Ureter (tissue), 1 donor: ENCODE data around the gene CTNNA3. TPM values are rescaled to one million over a fixed set of nuclear protein-coding genes. Genes with fewer than 3 reads are reported as not detected.

Experiments
- DNase-seq: peaks from one replicate; pipeline ENCODE4 v3.0.0-alpha.2; 2020; ENCODE audit warnings: low spot score
- total RNA-seq: library from RNA; stranded (reverse); gene quantifications from one replicate; pipeline ENCODE4 v1.2.4, GENCODE V29; 2023
- donor health status: DM: yes; HTN: yes; CAD: no.

CTNNA3 gene
- total RNA-seq, 1 donor from 2014 or later, result 1.1 TPM

DNA sequence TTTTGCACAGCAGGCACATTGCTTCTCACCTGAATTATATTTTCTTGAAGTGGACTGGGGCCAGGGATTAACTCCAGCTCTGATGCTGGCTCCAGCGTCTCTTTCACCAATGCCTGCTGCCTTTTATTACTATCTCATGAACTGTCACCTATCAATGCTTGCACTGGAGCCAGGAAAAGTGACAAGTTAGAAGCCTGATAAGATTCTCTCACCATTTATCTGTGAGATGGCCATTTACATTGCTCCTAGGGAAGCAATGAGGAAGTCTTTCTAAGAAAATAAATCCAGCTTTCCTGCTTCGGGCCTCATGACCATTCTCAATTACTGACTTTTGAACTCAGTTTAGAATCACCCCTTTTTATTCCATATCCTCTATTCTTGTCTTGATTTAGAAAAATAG lies 818.6 kb downstream of the CTNNA3 start:
- DNase-seq, result no peak

DNA sequence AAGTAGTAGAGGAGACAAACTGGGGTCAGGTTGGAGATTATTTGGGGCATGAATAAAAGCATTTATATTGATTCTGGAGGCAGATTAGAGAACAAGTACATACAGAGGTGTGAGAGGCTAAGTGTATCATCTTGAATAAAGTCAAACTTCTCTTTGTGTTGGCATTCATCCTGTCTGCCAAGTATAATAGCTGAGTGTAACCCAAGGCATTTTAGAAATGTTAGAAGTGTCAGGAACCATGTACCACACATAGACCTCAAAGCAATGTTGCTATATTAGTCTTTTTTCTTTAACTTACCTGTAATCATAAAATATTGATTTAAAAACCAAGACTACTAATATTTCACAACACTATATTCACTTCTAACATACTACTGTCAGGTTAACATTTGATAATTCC lies 826.4 kb downstream of the CTNNA3 start:
- DNase-seq, result no peak

- DNase-seq, result no peak
Measured at GRCh38 chr10:66862687-66863258, 833.2 kb downstream of the CTNNA3 start.

DNA sequence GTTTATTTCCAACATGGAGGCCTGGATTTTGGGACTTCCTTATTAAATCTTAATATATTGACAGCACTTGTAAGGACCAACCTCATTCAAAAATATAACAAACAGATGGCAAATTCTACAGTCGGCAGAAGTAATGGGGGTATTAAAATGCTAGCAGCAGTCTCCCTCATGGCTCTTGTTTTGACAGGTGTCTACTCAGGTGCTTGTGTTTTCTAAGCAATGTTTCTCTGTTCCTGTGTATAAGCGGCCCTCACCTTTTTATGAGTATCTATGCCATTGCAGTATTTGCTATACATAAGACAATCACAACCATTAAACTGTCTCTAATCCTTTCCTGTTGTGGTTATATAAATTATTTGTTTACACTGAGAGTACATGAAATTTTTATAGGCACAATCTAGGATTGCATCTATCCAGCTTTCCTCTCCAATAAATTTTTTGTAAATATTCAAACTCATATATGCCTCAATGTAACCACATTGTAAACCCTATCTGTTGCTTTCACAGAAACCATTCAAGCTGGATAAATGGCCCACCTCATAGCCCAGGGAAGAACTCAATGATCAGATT lies 835.5 kb downstream of the CTNNA3 start:
- no peak for DNase-seq

GRCh38 chr10:66852811-66853210 lies 843.2 kb downstream of the CTNNA3 start:
- DNase-seq, result no peak

DNA sequence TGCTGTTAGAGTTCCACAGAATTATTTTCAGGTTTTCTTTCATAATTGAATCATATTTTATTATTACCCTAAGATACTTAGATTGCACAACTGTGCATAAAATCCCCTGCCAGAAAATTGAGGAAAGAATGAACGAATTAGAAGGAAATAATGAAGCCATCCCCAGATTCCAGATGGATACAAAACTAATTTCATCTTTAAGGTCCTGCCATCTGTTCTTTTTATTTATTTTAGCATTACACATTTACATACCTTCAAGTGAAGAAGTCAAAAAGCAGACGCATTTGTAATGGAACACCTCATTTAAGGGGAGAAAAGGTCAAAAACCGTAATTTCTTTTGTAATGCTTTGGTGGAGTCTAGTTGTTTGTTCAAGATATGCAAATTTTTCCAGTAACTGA lies 847.1 kb downstream of the CTNNA3 start:
- DNase-seq, result no peak

- DNase-seq, result no peak
Measured at GRCh38 chr10:66844176-66844942, 851.6 kb downstream of the CTNNA3 start.

GRCh38 chr10:66843396-66843795 lies 852.6 kb downstream of the CTNNA3 start:
- no peak for DNase-seq

- no peak for DNase-seq
Measured at GRCh38 chr10:66842867-66843266, 853.1 kb downstream of the CTNNA3 start.

DNA sequence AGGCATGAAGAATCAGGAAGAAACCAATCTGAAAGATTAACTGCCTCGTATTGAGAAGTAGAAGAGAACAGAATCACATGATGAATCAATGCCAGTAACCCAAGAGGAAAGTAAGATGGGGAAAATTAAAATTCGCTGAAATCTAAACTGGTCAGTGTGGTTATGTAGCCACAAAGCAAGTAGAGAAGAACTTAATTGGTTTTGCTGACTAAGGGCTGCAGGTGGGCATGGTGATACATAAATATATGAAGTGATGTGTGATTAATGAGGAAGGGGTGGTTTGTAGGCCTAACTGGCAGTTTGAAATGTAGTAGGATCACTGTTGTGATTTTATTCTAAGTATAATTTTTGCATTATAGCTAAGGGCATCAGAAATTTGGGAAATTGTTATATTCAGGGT lies 853.6 kb downstream of the CTNNA3 start:
- no peak for DNase-seq

GRCh38 chr10:66838656-66839055 lies 857.3 kb downstream of the CTNNA3 start:
- no peak for DNase-seq

DNA sequence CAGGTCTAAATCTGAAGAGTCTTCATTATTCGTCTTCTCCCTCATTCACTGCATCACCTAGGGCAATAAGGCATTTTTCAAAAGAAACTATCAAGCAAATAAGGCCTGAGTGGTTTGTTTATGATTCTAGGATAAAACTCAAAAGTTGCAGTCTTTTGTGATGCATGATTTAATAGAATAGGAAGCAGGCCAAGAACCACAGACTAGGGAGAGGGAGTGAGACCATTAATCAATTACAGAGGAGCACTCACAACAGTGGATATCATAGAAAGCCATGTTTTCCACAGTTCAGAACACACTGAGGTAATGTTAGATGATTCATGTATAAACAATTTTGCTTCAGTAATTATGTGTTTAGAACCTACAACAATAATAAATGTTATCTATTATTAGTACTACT lies 858.0 kb downstream of the CTNNA3 start:
- DNase-seq, result no peak

DNA sequence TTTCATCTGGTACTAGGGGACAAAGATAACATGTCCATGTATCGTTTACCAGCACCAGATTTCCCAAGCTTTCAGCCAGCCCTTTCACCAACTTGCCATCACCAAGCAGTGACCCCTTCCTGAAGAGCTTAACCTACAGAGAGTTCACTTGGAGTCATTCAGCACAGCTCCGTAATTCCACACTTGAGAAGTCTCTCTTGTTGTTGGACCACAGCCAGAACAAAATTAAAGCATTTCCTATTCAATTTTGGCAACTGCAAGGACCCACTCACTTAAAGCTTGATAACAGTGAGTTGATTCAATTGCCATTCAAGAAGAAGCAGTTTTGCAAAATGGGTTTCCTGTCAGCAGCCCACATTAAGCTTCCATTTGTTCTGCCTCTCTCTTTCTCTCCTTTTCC lies 858.7 kb downstream of the CTNNA3 start:
- DNase-seq, result no peak

- no peak for DNase-seq
Measured at GRCh38 chr10:66836771-66837170, 859.2 kb downstream of the CTNNA3 start.

DNA sequence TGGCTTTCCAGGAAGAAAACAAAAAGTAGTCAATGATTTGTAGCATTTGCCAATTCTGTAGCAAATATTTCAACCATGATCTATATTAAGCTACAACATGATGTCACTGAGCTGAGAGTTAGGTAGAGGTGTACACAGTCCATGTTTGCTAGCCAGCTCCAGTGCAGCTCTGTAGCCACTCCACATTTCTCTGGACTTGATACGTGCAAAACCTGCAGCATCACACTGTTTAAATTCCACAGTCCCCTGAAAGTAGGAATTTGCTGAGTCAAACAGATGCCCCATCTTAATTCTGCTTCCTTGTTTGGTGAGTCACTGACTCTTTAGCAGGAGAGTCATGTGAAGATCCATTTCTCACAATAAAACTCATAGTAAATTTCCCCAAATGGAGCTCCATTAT lies 859.9 kb downstream of the CTNNA3 start:
- DNase-seq, result no peak

DNA sequence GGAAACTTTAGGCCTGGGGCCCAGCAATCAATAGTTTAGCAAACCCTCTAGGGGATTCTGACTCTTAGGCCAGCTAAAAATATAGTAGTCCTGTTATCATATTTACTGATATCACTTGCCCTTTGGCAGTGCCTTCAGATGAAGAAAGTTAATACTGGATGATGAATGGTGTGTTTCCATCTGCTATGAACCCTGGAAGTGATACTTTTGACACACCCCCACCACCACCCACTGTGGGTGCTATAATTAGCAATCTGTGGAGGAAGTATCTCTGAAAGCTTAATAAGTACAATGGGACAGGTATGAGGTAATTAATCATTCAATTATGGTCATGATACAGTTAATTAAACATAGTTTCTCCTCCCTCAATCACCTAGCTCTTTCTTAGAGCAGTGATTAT lies 860.6 kb downstream of the CTNNA3 start:
- DNase-seq, result no peak

- no peak for DNase-seq
Measured at GRCh38 chr10:66834802-66835201, 861.2 kb downstream of the CTNNA3 start.

DNA sequence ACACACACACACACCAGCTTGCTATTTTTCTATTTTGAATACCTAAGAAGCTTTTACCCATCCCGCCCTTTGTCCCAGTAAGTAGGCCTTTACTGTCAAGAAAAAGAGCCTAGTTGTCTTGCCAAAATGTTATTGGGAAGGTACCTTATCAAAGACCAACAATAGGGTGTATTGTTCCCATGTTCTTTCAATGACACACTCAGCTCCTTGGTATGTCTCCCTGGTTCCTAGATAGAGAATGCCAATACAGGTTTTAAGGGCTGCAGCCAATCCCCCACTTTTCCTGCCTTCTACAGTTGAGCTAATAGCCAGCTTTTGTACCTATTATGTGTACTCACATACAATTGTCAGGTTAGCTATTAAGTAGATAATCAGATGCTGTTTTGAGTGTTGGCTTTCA lies 862.1 kb downstream of the CTNNA3 start:
- no peak for DNase-seq

- no peak for DNase-seq
Measured at GRCh38 chr10:66832781-66833422, 863.1 kb downstream of the CTNNA3 start.

DNA sequence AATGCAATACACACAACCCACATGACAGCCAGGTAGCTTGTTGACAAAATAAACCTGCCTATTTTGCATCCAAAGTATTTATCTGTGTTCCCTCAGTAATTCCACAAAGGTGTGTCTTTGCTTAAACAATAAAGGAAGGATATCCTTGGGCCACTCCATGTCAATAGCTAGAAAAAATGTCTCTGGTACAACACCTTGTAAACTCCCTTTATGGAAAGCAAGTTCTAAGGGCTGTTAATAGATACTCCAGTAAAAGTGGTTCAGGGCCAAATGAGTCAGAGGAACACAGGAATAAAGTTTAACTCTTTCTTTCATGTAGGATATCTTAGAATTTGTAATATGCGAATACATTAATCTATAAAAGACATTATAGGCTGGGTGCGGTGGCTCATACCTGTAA lies 867.0 kb downstream of the CTNNA3 start:
- DNase-seq, result no peak

DNA sequence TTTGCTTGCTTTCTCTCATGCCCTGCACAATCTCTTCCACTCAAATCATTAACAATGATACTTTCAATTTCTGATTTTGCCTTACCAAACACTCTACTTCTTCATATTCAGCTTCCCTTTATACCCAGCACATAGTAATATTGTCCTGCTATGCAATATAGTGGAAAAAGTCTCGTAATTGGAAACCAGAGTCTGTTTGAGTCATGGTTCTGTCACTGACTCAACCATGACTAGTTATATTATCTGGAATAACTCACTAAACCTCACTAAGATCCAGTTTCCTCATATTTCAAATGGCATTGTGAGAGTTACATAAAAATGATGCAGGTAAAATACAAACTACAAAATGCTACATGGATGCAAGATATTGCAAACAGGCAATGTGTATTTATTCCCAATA lies 868.6 kb downstream of the CTNNA3 start:
- DNase-seq, result no peak

GRCh38 chr10:66823301-66823700 lies 872.7 kb downstream of the CTNNA3 start:
- DNase-seq, result no peak

GRCh38 chr10:66822801-66823200 lies 873.2 kb downstream of the CTNNA3 start:
- DNase-seq, result no peak
